Pancreas (tissue), 10 donors: ENCODE results near the gene POLR3K. TPM values are rescaled to one million over a fixed set of nuclear protein-coding genes. Genes with fewer than 3 reads are reported as not detected.

Experiments
- ATAC-seq, 4 donors: fragments of 200-7000 bp; cut with Tn5 transposase; one replicate each; pipeline versions ENCODE4 v1.8.0 to v1.9.1; 2020; ENCODE audit warnings: mild to moderate bottlenecking in 4 of 4, moderate library complexity in 4 of 4
- DNase-seq, 6 donors: peaks; one replicate each; pipeline ENCODE4 v3.0.0-alpha.2; 2020
- FAIRE-seq: peaks from 2 replicates; lab custom pipeline; 2012; peaks lifted over from hg19 to GRCh38; lab: Jason Lieb, UNC
- H3K27ac ChIP-seq, 4 donors: fragments of 200-600 bp; sonication (generic); 1 replicate in 3 of 4; 2 replicates in 1 of 4; pipeline versions ENCODE4 v1.5.0 to v1.8.0; 2020
- H3K27me3 ChIP-seq, 4 donors: fragments of 200-600 bp; one replicate each; pipeline ENCODE4 v1.8.0; 2021
- H3K36me3 ChIP-seq, 3 donors: fragments of 200-600 bp; sonication (generic) in 1 of 3; one replicate each; pipeline versions ENCODE4 v1.5.0 to v1.8.0; 2020 to 2021
- H3K4me1 ChIP-seq, 3 donors: fragments of 200-600 bp; one replicate each; pipeline ENCODE4 v1.8.0; 2021
- H3K4me3 ChIP-seq, 4 donors: fragments of 200-600 bp; sonication (generic) in 2 of 4; one replicate each; pipeline versions ENCODE4 v1.5.0 to v1.8.0; 2020 to 2021
- H3K9me3 ChIP-seq, 4 donors: fragments of 200-600 bp; one replicate each; pipeline ENCODE4 v1.8.0; 2021
- CTCF ChIP-seq, 4 donors: fragments of 200-600 bp; sonication (generic) in 3 of 4; IDR thresholded peaks; one replicate each; pipeline versions ENCODE4 v1.5.0 to v1.8.0; 2021; ENCODE audit warnings: antibody characterized with exemption in 4 of 4
- WGBS, 2 donors: extraction: QIAGEN DNeasy Blood & Tissue Kit; methylation state at CpG; one replicate each; pipeline ENCODE4 v1.1.7; 2013; 5-methylcytosine and 5-hydroxymethylcytosine counted together
- intact Hi-C, 3 donors: fragments of 100-400 bp; cut with DNase I; formaldehyde crosslinking; loops; one replicate each; pipeline versions ENCODE4 v1.11.1 to v1.14.2; 2022
- polyA plus RNA-seq, 2 donors: library from polyadenylated mRNA; stranded (reverse); fragments of 200-250 nt; gene quantifications; one replicate each; pipeline ENCODE4 v1.2.3, GENCODE V29; 2013
- total RNA-seq, 6 donors: library from RNA; stranded (reverse); fragmentation: NEBNext Ultra II Directional in 4 of 6; extraction: Animal tissue kit (Norgen Biotek cat#: 25700) in 4 of 6; gene quantifications; one replicate each; pipeline versions ENCODE4 v1.2.1 to v1.2.4, GENCODE V29; 2021 to 2023
- donor health status: healthy with polysubstance abuse.
- donor health status: DM: no; HTN: no; CAD: no; lungs with moderate emphysema.
- donor health status: DM: no; HTN: no; CAD: no.
- donor health status: control.
- donor health status: control.
- donor health status: Bipolar disorder and iron deficiency.
- donor health status: DM: yes; HTN: yes; CAD: no.
- donor health status: DM: no; HTN: no; CAD: no.
- donor health status: DM: no; HTN: no; CAD: no.
- donor health status: DM: yes; HTN: yes; CAD: no.

Gene POLR3K
- total and polyA plus RNA-seq, 8 donors: 2.8 to 5.3 (median 4.1) TPM

GRCh38 chr16:62283-62967 is 9.0 kb upstream of the POLR3K start:
- DNase-seq: peak in 3 of 6 donors; percentile 11 to 59 (median 48)
- 92% methylated on average over 34 of the region's 34 CpGs for WGBS, 2 donors
- intact Hi-C loops: no loop called here
- H3K36me3 ChIP-seq: peaks cover 0 to 27% (median 3%) of the 10 kb centered on the region in 3 donors
- FAIRE-seq: no peak
- no peak for TF ChIP-seq CTCF (IDR thresholded peaks at IDR 0.05)
- no peak for ATAC-seq
- H3K27ac ChIP-seq: no peak overlapping the region
- H3K4me3 ChIP-seq: no peak overlapping the region
- H3K4me1 ChIP-seq: no peaks in the 10 kb centered on the region
- H3K9me3 ChIP-seq: no peaks in the 10 kb centered on the region
- H3K27me3 ChIP-seq: no peaks in the 10 kb centered on the region

- no peak overlapping the region for H3K27ac ChIP-seq
- TF ChIP-seq CTCF (IDR thresholded peaks at IDR 0.05): no peak
- intact Hi-C loops: no loop called here
- peaks cover 0 to 27% (median 3%) of the 10 kb centered on the region in 3 donors for H3K36me3 ChIP-seq
- no peaks in the 10 kb centered on the region for H3K9me3 ChIP-seq
- no peaks in the 10 kb centered on the region for H3K27me3 ChIP-seq
- DNase-seq (peak in 4 of 6 donors; percentile 13 to 60 (median 33)), FAIRE-seq (no peak), ATAC-seq (no peak)
- 94% methylated on average over 32 of the region's 32 CpGs for WGBS, 2 donors
- H3K4me3 ChIP-seq: no peak overlapping the region
- no peaks in the 10 kb centered on the region for H3K4me1 ChIP-seq
Measured at GRCh38 chr16:61879-62281, 8.5 kb upstream of the POLR3K start.

GRCh38 chr16:60929-61878 is 7.8 kb upstream of the POLR3K start:
- no peak overlapping the region for H3K4me3 ChIP-seq
- no peaks in the 10 kb centered on the region for H3K4me1 ChIP-seq
- no peak for TF ChIP-seq CTCF (IDR thresholded peaks at IDR 0.05)
- H3K27ac ChIP-seq: no peak overlapping the region
- no peaks in the 10 kb centered on the region for H3K9me3 ChIP-seq
- intact Hi-C loops: no loop called here
- ATAC-seq (no peak), DNase-seq (peak in 4 of 6 donors; percentile 13 to 74 (median 42)), FAIRE-seq (no peak)
- WGBS, 2 donors: 85 to 87% methylated on average over 87 to 89 of the region's 89 CpGs
- no peaks in the 10 kb centered on the region for H3K27me3 ChIP-seq
- H3K36me3 ChIP-seq: peaks cover 0 to 27% (median 3%) of the 10 kb centered on the region in 3 donors

- no peak overlapping the region for H3K27ac ChIP-seq
- intact Hi-C loops: no loop called here
Measured at GRCh38 chr16:60166-60565, 6.8 kb upstream of the POLR3K start.

More at GRCh38 chr16:60166-60565, 6.8 kb upstream of the POLR3K start:
- no peak for ATAC-seq
- no peak for FAIRE-seq
- no peaks in the 10 kb centered on the region for H3K9me3 ChIP-seq
- no peak for TF ChIP-seq CTCF (IDR thresholded peaks at IDR 0.05)
- WGBS, 2 donors: 74 to 75% methylated on average over 11 of the region's 11 CpGs
- peak in 4 of 6 donors; percentile 15 to 54 (median 40) for DNase-seq
- H3K4me3 ChIP-seq: no peak overlapping the region
- H3K27me3 ChIP-seq: no peaks in the 10 kb centered on the region
- peaks cover 0 to 27% (median 3%) of the 10 kb centered on the region in 3 donors for H3K36me3 ChIP-seq
- H3K4me1 ChIP-seq: no peaks in the 10 kb centered on the region
